SH-SY5Y (cell line): ENCODE results near the gene ADCY9.

Source experiments
- GATA2 ChIP-seq: IDR thresholded peaks from 2 replicates; pipeline ENCODE4 v1.6.1; 2011; ENCODE audit warnings: mild to moderate bottlenecking, low read depth, low read length
- GATA3 ChIP-seq: IDR thresholded peaks from 2 replicates; pipeline ENCODE4 v1.6.1; 2011; ENCODE audit warnings: low read depth, mild to moderate bottlenecking, low read length, moderate library complexity

Gene ADCY9

DNA sequence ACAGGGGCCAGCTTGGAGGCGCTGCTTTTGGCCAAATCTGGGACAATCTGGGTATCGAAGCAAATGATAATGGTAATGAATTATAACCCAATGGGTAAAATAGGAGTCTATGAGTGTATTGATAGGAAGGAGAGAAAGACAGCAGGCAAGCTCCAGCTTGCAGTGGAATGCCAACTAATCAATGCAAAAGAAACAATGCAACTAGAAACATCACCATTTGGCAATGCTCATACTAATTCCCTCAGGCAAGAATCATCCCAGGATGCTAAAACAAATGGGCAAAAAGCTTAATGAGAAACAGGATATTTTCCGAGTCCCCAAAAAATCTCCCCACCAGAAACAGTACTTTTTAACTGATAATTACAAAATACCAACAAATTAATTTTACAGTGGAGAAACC, 64.7 kb downstream of the ADCY9 start:
- TF ChIP-seq GATA2, result no peak
- no peak for TF ChIP-seq GATA3

DNA sequence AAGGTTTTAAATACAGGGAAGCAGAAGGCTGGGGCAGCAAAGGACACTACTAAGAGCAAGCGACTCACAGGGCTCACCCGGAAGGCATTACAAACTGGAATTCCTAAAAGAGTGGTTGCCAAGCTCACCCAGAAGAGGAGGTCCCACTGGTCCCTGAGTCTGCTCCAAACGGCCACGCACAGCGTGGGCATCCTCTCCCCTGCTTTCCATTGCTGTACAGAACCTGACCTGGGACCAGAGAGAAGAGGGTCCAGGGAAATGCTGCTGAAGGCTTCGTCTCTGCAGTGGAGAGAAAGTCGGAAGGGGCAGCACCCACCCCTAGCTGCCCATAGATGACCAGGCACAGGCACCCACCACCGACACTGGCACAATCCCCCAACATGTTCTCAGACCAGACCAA, 67.2 kb downstream of the ADCY9 start:
- no peak for TF ChIP-seq GATA2
- TF ChIP-seq GATA3, result no peak

DNA sequence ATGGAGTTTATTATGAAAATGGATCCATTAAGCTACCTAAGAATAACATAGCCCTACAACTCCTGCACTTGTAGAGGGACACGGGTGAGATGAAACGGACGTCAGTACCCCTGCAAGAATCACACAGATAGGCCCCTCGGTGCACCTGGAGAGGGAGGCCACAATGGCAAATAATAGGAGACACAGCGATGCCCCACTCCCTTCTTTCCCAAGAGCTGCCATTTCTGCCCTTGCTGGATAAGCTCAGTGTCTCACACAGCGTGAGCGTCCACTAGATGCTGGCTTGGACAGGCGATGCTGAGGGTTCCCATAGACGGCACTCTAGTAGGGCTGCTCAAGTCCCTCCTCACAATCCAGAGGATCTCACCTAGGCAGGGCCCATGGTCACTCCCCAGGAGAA, 67.8 kb downstream of the ADCY9 start:
- TF ChIP-seq GATA3 (no peak), GATA2 (no peak)

DNA sequence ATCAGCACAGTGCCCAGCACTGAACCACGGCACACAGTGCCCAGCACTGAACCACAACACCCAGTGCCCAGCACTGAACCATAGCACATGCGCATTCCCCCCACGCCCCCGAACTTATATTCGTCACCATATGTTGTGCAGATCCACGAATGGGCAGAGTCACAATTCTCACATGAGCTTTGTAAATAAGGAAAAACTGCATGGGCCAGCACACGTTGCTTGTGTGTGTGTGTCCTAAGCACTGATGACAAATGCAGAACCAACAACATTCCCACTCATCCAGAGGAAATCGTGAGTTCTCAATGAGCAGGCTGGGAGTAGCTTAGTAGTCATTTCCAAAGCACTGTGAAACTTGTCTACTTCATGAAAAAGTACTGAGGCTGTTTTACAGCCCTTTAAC, 70.0 kb downstream of the ADCY9 start:
- TF ChIP-seq GATA3 (no peak), GATA2 (no peak)

DNA sequence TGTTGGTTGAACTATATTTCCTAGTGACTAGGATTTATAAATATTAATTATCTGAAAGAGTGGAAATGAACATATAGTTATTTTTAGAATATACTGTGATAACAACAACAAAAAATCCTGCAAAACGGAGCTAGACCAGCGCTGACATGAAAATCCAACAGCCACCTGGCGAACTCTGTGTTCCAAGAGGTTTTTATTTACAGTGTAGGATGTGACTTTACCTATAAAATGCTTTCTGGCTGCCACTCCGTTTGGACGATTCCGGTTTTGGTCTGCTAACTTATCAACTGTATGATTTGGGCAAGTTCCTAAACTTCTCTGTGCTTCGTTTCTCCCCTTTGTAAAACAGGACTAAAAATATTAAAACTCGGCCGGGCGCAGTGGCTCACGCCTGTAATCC, 73.7 kb downstream of the ADCY9 start:
- TF ChIP-seq GATA2 (no peak), GATA3 (no peak)

DNA sequence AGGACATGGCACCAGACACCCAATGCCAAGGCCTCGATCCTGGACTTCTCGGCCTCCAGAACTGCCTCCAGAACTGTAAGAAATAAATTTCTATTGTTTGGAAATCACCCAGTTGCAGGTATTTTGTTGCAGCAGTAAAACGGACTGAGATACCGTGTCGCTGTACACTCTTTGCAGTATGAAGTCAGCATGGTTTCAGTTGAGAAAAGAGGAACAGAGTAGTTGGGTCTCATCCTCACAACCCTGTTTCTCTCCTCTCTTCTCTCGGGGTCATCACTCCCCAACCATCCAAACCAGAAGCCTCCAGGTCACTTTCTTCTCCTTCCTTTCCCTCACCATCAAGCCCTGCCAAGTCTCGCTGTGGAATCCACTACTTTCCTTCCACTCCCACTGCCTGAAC, 77.8 kb downstream of the ADCY9 start:
- TF ChIP-seq GATA2, result no peak
- TF ChIP-seq GATA3, result no peak

DNA sequence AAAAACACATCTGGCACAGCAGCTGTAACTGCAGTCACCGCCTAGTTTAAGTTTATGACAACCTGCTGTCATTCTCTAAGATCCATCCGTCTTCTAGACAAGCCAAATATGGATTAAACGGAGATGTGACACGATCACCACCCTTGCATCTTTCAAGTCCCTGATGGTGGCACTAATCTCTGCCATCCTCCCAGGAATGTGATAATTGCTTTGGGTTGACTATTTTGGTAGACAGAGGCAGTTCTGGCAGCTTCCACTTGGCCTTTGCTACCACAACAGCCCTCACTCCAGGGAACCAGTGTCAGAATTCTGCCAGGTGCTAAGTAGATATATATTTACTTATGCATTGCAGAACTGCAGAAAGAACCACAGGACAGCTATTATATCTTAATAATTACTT, 81.3 kb downstream of the ADCY9 start:
- no peak for TF ChIP-seq GATA3
- TF ChIP-seq GATA2, result no peak

DNA sequence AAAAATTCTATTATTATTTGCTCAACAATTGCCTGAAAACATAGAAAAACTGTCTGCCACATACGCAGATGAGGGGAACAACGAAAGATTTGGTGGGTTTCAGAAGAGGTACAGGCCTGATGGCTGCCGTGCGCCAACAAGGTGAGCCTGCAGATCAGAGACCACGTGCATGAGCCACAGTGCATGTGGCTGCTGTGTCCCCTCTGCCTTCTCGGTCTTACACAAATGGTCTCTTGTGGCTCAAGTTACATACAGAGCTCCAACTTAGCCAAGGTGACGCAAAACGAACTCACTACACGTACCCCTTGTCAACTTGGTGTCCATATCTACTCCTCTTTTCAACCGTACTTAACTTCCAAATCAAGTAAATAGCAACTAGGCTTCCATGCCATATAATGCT, 82.3 kb downstream of the ADCY9 start:
- TF ChIP-seq GATA2 (no peak), GATA3 (no peak)

DNA sequence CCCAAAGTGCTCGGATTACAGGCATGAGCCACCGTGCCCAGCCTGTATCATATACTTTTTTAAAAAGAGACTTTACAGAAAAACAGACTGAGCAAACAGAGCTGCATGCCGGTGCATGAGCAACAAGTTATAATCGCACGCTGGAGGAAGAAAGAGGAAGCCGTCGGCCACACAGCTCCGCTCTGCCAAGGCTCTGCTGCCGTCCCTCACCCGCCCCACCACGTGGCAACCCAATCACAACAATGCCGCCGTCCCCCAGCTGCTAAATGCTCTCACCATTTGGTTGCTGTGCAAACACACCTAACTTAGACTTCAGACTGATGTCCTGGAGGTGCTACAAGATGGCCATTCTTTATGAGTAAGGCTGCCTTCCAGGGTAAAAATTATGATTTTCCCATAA, 83.5 kb downstream of the ADCY9 start:
- TF ChIP-seq GATA3 (no peak), GATA2 (no peak)

DNA sequence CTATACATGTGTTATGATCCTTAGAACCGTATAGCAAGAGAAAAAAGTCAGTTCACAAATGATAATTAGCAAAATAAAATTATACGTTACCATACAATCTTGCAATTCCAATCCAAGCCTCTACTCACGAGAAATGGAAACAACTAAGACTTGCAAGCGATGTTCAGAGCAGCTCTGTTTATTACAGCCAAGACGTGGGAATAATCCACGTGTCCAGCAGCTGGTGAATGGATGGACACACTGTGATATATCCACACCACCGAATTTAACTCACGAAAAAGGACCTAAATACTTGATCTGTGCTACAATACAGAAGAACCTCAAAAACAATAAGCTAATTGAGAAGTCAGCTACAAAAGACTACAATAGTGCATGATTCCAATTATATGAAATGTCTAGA, 88.1 kb downstream of the ADCY9 start:
- no peak for TF ChIP-seq GATA2
- TF ChIP-seq GATA3, result no peak

DNA sequence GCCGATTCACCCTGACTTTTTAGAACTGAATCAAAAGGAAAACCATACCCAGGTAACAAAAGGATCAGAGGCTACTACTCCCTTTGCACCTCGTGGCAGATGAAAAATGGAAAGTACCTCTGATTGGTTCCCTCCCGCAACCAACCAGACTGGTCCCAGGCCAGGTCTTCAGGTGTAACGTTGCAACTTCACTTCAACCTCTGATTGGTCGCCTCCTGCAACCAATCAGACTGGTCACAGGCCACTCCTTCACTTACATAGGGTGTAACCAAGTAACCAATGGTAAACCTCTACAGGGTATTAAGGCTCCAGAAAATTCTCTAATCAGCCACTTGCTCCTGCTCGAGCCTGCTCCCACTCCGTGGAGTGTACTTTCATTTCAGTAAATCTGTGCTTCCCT, 89.4 kb downstream of the ADCY9 start:
- TF ChIP-seq GATA2, result no peak
- no peak for TF ChIP-seq GATA3

DNA sequence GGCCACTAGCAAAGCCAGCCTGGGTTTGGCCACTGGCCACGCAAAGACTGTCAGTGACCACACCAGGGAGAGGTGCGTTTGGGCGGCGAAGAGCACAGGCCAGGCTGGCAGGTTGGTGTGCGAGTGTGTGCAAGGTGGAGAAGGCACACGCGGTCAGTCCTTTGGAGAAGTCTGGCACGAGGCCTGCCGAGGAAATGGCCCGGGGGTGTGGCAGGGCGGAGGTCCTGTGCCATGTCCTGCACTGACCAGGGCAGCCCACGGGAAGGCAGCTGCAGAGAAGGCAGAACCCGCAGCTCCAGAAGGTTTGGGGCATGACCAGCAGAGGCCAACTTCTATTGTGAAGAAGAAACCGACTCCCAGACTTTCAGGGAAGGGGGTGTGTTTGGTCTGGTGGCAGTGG, 90.8 kb downstream of the ADCY9 start:
- no peak for TF ChIP-seq GATA2
- TF ChIP-seq GATA3, result no peak

DNA sequence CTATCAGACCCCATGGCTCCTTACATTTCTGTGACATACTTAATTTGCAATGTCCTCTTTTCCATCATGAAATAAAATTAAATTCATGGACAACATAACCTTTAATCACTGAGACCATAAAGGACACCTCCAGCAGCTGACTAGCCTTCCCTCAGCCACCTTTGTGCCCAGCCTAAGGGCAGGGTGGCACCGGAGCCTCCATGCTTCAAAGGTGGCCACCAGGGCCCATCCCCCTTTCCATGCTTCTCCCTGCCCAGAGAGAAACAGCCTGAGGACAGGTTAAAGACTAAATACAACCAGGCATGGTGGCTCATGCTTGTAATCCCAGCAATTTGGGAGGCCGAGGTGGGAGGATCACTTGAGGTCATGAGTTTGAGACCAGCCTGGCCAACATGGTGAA, 94.3 kb downstream of the ADCY9 start:
- no peak for TF ChIP-seq GATA3
- TF ChIP-seq GATA2, result no peak

DNA sequence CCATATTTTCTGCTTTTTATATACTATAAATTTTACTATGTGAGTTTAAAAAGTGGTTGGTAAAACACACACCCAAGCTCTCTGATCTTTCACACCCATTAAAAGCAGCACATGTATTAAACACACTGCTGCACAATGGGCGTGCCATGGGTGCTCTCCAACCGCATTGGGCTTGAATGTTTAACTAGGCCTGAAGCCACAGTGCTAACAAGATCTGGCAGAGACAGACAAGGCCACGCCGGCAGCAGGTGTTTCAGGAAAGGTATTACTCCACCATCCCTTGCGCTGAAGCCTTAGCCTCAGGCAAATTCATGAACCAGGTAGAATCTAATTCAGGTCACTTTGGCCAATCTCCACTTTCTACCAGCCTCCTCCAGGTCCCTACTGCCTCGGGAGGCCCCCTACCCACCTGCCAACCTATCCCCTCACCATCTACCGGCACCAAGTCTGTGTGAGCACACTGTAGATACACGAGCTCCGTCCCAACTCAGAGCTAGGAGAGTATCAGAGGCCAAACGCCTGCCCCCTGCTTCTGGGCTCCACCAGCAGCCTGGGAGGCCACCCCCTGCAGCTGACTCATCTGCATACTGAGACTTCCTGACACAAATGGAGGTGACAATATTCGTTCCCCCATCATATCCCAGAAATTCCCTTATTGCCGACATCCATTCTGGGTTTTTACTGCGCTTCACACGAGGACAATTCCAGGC, 95.0 kb downstream of the ADCY9 start:
- no peak for TF ChIP-seq GATA2
- TF ChIP-seq GATA3, result no peak

DNA sequence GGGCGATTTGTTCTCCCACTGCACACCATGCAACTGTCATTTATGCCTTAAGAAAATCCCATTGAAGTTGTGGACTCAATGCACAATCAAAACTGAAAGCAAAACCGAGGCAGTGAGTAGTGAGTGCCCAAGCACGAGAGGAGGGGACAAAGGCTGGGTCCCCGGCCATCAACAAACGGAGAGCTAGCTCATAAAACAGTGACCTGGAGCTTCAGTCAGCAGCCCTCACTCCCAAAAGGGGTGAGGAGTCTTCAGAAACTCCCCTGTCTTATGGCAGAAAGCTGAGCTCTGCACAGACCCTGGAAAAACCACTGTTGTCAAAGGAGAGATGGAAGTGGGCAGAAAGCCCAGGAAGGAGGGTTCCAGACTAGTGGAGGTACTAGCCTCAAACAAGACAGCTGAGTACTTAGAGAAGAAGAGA, 96.9 kb downstream of the ADCY9 start:
- no peak for TF ChIP-seq GATA3
- no peak for TF ChIP-seq GATA2

DNA sequence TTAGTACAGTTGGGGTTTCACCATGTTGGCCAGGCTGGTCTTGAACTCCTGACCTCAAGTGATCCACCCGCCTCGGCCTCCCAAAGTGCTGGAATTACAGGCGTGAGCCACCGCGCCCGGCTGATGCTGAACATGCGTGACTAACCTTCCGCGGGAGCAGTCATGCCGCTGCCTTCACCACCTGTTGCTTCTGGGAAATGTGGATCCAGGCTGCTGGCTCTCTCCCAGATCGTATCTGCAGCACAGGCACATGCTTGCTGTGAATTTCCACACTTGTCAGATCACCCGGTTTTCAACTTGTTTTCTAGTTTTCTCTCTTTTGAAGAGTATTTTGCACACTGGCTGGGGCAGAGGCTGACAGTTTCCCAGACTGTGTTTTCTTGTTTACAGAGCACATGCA, 97.9 kb downstream of the ADCY9 start:
- TF ChIP-seq GATA2 (peak; percentile 42; the same call in 1 of the 2 replicates), GATA3 (no peak)

DNA sequence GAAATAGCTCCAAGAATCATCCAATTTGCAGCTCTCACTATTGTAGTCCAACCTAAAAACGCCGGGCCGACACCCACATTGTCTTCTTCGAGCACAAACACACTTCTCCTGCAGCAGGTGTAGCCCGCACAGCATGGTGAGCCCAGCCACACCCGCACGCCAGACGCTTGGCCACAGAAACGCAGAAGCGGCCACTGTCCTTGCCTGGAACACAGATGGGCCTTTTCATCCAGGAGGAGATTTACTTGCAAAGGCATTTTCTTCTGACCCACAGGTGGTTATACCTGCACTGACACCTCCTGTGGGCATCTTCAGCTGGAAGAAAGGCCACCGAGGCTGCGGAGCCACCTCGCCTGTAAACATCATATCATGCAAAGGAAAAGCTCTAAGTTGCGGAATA, 98.4 kb downstream of the ADCY9 start:
- TF ChIP-seq GATA2 (no peak), GATA3 (no peak)
